Measurements from ENCODE around the gene MAML2.

MAML2 gene

DNA sequence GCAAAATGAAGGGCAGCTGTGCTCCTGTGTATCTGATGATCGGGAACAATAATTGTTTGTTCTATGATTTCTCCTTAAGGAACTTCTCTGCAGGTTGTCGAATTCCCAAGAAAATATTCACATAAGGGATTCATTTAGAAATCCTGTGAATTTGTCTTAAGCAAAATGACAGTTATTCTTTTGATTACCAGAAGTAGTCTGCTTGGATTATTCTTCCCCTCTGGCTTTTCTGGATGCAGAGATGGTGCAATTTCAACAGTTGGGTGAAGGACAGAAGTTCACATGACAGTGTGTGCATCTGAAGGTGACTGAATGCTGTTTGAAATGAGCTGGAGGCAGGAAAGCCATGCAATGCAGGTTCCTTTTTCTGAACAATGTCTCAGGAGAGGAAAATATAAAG lies 281.9 kb downstream of the MAML2 start:
- no peak for TF ChIP-seq Cebpa-rat (IDR thresholded peaks at IDR 0.05)
- no peak overlapping the region for H3K4me2 ChIP-seq
- H3K4me3 ChIP-seq: no peak overlapping the region
- H3K4me1 ChIP-seq: no peaks in the 10 kb centered on the region
- H3K36me3 ChIP-seq: no peaks in the 10 kb centered on the region
- no peaks in the 10 kb centered on the region for H4K20me1 ChIP-seq
- H3K9me3 ChIP-seq: no peaks in the 10 kb centered on the region
- H3K27ac ChIP-seq: no peak overlapping the region
- H3K9ac ChIP-seq: no peak overlapping the region
- no peaks in the 10 kb centered on the region for H3K27me3 ChIP-seq

DNA sequence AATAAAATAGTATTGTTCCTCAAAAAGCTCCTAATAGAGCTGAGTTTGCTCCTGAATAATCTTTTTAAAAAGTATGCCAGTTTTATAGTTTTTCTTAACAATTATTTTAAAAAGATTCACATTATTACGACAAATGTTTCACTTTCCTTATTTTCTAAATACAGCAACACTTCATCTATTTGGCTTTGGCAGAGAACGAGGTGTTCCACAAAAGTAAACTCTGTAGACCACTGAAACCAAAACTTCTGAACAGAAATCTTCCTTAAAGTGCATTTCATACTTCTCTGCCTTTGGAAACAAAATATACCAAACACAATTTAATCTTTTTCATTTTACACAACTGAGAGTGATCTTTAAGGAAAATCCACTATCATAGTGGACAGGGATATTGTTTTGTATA lies 285.5 kb downstream of the MAML2 start:
- H3K4me2 ChIP-seq: no peak overlapping the region
- no peak for TF ChIP-seq Cebpa-rat (IDR thresholded peaks at IDR 0.05)
- no peaks in the 10 kb centered on the region for H3K36me3 ChIP-seq
- no peaks in the 10 kb centered on the region for H3K27me3 ChIP-seq
- H3K4me1 ChIP-seq: no peaks in the 10 kb centered on the region
- no peak overlapping the region for H3K4me3 ChIP-seq
- H3K9ac ChIP-seq: no peak overlapping the region
- no peak overlapping the region for H3K27ac ChIP-seq
- no peaks in the 10 kb centered on the region for H3K9me3 ChIP-seq
- H4K20me1 ChIP-seq: no peaks in the 10 kb centered on the region

DNA sequence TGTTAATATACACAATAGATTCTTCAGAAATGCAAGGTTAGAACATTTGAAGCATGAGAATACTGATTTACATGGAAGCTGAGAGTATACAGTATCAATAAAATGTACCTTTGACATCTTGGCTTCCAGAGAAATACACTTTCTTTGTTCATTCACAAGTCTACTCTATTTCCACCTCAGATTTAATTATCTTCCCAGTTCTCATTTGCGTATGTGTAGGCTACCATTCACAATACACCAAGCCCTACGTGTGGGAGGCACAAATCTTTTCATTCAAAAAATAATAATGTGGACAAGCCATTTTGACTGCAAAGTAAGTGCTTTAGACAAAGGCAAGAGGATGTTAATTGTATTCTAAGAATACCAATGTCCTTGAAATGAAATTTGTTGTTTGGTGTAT lies 286.4 kb downstream of the MAML2 start:
- no peak overlapping the region for H3K4me3 ChIP-seq
- H3K27ac ChIP-seq: no peak overlapping the region
- H3K4me2 ChIP-seq: no peak overlapping the region
- no peaks in the 10 kb centered on the region for H3K4me1 ChIP-seq
- H3K36me3 ChIP-seq: no peaks in the 10 kb centered on the region
- no peaks in the 10 kb centered on the region for H3K27me3 ChIP-seq
- no peaks in the 10 kb centered on the region for H3K9me3 ChIP-seq
- TF ChIP-seq Cebpa-rat (IDR thresholded peaks at IDR 0.05): no peak
- no peak overlapping the region for H3K9ac ChIP-seq
- H4K20me1 ChIP-seq: no peaks in the 10 kb centered on the region

DNA sequence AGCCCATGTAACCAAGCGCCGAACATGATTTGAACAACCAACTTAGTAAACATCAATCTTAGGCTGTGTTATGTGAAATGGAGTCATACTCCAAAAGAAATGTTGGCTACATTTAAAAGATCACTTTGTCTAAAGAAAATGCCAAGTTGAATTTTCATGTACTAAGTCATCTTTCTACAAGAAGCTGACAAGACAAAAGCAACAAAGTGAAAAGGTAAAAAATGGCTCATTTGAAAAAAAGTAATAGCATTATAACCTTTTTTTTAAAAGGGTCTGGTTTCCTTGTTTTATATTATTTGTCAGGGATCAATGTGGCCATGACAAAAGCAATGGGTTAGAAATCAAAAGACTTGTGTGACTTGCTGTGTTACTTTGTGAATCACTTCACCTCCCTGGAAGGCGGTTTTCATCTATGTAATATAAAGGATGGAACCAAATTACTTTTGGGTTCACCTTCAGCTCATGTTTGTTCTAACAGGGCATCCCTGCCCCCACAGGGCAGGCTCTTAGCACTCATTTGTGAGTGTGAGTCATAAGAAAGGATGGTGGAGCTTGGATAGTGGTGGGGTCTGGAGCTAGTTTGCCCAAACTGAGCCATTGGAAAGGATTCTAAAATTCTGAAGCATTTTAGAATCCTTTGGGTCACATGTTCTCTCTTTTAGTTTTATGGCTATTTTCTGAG lies 287.1 kb downstream of the MAML2 start:
- Histone ChIP-seq H3K4me3 (no peak overlapping the region), H3K27ac (no peak overlapping the region), H3K4me2 (no peak overlapping the region), H3K9ac (no peak overlapping the region), H3K36me3 (no peaks in the 10 kb centered on the region), H3K9me3 (no peaks in the 10 kb centered on the region), H3K27me3 (no peaks in the 10 kb centered on the region), H4K20me1 (no peaks in the 10 kb centered on the region), H3K4me1 (no peaks in the 10 kb centered on the region)
- no peak for TF ChIP-seq Cebpa-rat (IDR thresholded peaks at IDR 0.05)

DNA sequence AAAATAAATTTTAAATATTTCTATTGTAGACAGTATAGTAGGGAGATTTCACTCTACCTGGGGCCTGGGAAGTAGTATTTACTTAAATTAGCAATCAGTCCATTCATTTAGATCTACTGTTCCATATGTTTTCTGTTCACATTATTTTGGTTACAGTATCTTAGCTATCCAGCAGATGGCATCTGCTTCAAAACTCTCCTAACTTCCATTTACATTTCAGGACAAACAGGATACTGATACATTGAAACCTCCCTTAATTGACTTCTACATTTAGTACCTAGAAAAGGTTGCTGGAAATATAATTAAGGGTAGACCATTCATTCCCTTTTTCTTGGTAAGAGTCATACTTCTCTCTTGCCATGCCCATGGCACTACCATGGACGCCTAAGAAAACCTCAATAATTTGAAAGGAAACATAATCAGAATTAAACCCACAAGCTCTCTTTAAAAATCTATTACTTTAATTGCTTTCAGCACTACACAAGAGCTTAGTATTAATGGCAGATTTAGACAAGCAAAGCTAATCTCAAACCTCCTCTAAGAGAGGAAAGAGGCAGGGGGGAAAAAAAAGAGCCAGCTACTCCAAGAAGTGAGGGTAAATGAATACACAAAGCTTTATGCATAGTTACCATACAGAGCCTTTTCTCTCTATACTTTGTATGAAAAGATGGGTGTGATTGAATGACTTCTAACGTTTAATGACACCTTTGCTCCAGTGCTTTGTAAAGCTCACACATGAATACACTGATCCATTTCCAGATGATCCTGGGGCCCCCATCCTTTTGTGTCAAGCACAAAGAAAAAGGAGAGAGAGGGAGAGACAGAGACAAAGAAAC lies 287.9 kb downstream of the MAML2 start:
- H3K4me2 ChIP-seq: no peak overlapping the region
- H3K27ac ChIP-seq: no peak overlapping the region
- no peaks in the 10 kb centered on the region for H3K27me3 ChIP-seq
- TF ChIP-seq Cebpa-rat (IDR thresholded peaks at IDR 0.05): no peak
- H3K4me3 ChIP-seq: no peak overlapping the region
- H4K20me1 ChIP-seq: no peaks in the 10 kb centered on the region
- no peaks in the 10 kb centered on the region for H3K9me3 ChIP-seq
- no peaks in the 10 kb centered on the region for H3K36me3 ChIP-seq
- H3K9ac ChIP-seq: no peak overlapping the region
- no peaks in the 10 kb centered on the region for H3K4me1 ChIP-seq

- Histone ChIP-seq H3K27ac (no peak overlapping the region), H3K9me3 (no peaks in the 10 kb centered on the region), H3K4me1 (no peaks in the 10 kb centered on the region), H3K36me3 (no peaks in the 10 kb centered on the region), H3K4me2 (no peak overlapping the region), H3K27me3 (no peaks in the 10 kb centered on the region), H3K9ac (no peak overlapping the region), H3K4me3 (no peak overlapping the region), H4K20me1 (no peaks in the 10 kb centered on the region)
- TF ChIP-seq Cebpa-rat (IDR thresholded peaks at IDR 0.05): no peak
Measured at GRCh38 chr11:96052921-96053651, 289.9 kb downstream of the MAML2 start.

DNA sequence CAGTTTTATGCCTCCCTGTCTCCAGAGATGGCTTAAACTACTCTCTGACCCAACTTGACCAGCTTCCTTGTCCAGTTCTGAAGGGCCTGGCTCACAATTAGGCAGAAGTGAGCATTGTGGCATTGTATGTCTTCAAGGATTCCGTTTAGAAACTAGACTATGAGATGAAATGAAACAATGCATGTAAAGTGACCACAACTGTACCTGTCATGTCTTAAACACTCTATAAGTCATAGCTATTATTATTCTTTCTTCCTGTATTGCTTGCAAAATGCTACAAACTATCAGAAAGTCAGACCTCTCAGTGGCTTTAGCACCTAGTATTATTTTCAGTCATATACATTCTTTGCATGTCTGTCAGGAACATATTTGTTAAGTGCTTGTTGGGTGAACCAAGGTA lies 291.2 kb downstream of the MAML2 start:
- H3K9ac ChIP-seq: no peak overlapping the region
- H3K4me1 ChIP-seq: no peaks in the 10 kb centered on the region
- H4K20me1 ChIP-seq: no peaks in the 10 kb centered on the region
- H3K9me3 ChIP-seq: no peaks in the 10 kb centered on the region
- H3K36me3 ChIP-seq: no peaks in the 10 kb centered on the region
- H3K27ac ChIP-seq: no peak overlapping the region
- H3K4me3 ChIP-seq: no peak overlapping the region
- H3K27me3 ChIP-seq: no peaks in the 10 kb centered on the region
- TF ChIP-seq Cebpa-rat (IDR thresholded peaks at IDR 0.05): no peak
- no peak overlapping the region for H3K4me2 ChIP-seq

DNA sequence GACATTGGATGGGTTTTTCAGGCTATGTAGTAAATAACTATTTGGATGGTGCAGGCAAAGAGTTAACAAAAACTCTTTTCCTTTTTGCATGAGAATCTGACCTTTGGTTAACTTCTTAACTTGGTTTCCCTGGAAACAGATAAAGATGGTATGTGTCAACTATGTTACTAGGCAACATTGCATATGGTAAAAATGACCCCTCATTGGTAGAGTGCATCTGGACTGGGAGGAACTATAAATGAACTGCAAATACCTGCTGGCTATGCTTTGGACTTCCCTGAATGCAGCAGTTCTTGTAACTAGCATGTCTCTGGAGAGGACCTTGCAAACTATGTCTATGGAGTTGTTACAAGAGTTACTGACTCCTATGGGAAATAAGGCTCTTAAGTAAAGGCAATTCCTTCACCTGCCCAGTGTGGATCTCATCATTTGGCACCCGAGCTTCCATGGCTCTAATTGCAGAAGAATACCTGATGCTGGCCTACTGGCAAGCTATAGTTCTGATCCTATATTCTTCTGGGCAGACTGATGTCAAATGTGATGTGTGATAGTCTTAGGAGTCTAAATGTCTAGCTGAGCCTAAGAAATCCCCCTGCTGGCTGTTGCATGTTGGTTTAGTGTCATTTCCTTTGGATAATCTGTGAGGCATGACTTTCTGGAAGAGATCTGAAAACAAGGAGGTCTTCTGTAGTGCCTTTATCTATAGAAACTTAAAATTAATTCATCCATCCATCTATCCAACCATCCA lies 292.4 kb downstream of the MAML2 start:
- no peak overlapping the region for H3K4me2 ChIP-seq
- no peaks in the 10 kb centered on the region for H3K9me3 ChIP-seq
- TF ChIP-seq Cebpa-rat (IDR thresholded peaks at IDR 0.05): no peak
- H3K9ac ChIP-seq: no peak overlapping the region
- no peaks in the 10 kb centered on the region for H3K36me3 ChIP-seq
- H3K27ac ChIP-seq: no peak overlapping the region
- H4K20me1 ChIP-seq: no peaks in the 10 kb centered on the region
- no peaks in the 10 kb centered on the region for H3K27me3 ChIP-seq
- no peak overlapping the region for H3K4me3 ChIP-seq
- H3K4me1 ChIP-seq: no peaks in the 10 kb centered on the region

- TF ChIP-seq Cebpa-rat (IDR thresholded peaks at IDR 0.05): no peak
- H3K4me2 ChIP-seq: no peak overlapping the region
- H3K4me1 ChIP-seq: no peaks in the 10 kb centered on the region
Measured at GRCh38 chr11:96049426-96049825, 293.6 kb downstream of the MAML2 start.

More at GRCh38 chr11:96049426-96049825, 293.6 kb downstream of the MAML2 start:
- H3K4me3 ChIP-seq: no peak overlapping the region
- H3K9ac ChIP-seq: no peak overlapping the region
- no peaks in the 10 kb centered on the region for H3K36me3 ChIP-seq
- no peaks in the 10 kb centered on the region for H4K20me1 ChIP-seq
- no peaks in the 10 kb centered on the region for H3K27me3 ChIP-seq
- H3K9me3 ChIP-seq: no peaks in the 10 kb centered on the region
- H3K27ac ChIP-seq: no peak overlapping the region
